NCI-H1930 (cell line): ENCODE measurements around the gene MYRIP.
A peak's percentile ranks its signal among the peaks of the same experiment; 100 is the strongest.
"Not testable (repeated sequence)": the region's sequence is repeated elsewhere in the genome, so short reads cannot be mapped to it uniquely, and the experiment has no call there.

ENCODE experiments used
- DNase-seq, 2 experiments: peaks; one replicate each; lab custom pipeline; 2025; lab: John Stamatoyannopoulos, UW

MYRIP gene

GRCh38 chr3:40083066-40083465, 273.7 kb downstream of the MYRIP start:
- DNase-seq, result no peak

GRCh38 chr3:40084424-40084823, 275.0 kb downstream of the MYRIP start:
- not testable (repeated sequence) for DNase-seq

GRCh38 chr3:40086890-40087883, 277.8 kb downstream of the MYRIP start:
- no peak for DNase-seq

GRCh38 chr3:40088527-40089170, 279.2 kb downstream of the MYRIP start:
- no peak for DNase-seq

- no peak for DNase-seq
Observed at GRCh38 chr3:40096661-40097111, 287.3 kb downstream of the MYRIP start.

GRCh38 chr3:40097131-40098117, 288.0 kb downstream of the MYRIP start:
- no peak for DNase-seq

GRCh38 chr3:40098261-40098759, 288.9 kb downstream of the MYRIP start:
- DNase-seq, result no peak

- no peak for DNase-seq
Observed at GRCh38 chr3:40099871-40100270, 290.5 kb downstream of the MYRIP start.

- no peak for DNase-seq
Observed at GRCh38 chr3:40102182-40102581, 292.8 kb downstream of the MYRIP start.

- DNase-seq, result no peak
Observed at GRCh38 chr3:40103829-40104228, 294.4 kb downstream of the MYRIP start.

- no peak for DNase-seq
Observed at GRCh38 chr3:40104441-40104840, 295.0 kb downstream of the MYRIP start.

- no peak for DNase-seq
Observed at GRCh38 chr3:40108643-40109042, 299.2 kb downstream of the MYRIP start.

- peak in 1 of 2 experiments; percentile 1 for DNase-seq
Observed at GRCh38 chr3:40109641-40110490, 300.5 kb downstream of the MYRIP start.

GRCh38 chr3:40116478-40117177, 307.2 kb downstream of the MYRIP start:
- no peak for DNase-seq

GRCh38 chr3:40118091-40118490, 308.7 kb downstream of the MYRIP start:
- DNase-seq, result no peak

- DNase-seq, result no peak
Observed at GRCh38 chr3:40120067-40120692, 310.8 kb downstream of the MYRIP start.

GRCh38 chr3:40120806-40121205, 311.4 kb downstream of the MYRIP start:
- no peak for DNase-seq

GRCh38 chr3:40124918-40125317, 315.5 kb downstream of the MYRIP start:
- DNase-seq, result no peak

GRCh38 chr3:40128166-40128565, 318.8 kb downstream of the MYRIP start:
- no peak for DNase-seq

- no peak for DNase-seq
Observed at GRCh38 chr3:40129510-40129909, 320.1 kb downstream of the MYRIP start.
